Activated T-cell treated with anti-CD3 and anti-CD28 coated beads for 48 hours (primary cell): ENCODE data around the gene PFKFB3.
"Not testable (repeated sequence)": the region's sequence is repeated elsewhere in the genome, so short reads cannot be mapped to it uniquely, and the experiment has no call there.

Experiments
- DNase-seq: peaks from one replicate; pipeline ENCODE4 v3.0.0-alpha.2; 2020; ENCODE audit warnings: low read depth

Gene PFKFB3

GRCh38 chr10:6202098-6202683 is 541 bp upstream of the PFKFB3 start:
- no peak for DNase-seq

GRCh38 chr10:6203331-6204062 is 765 bp downstream of the PFKFB3 start:
- DNase-seq: peak; percentile 66

GRCh38 chr10:6204063-6204340 is 1.3 kb downstream of the PFKFB3 start:
- DNase-seq: peak; percentile 62

- DNase-seq: no peak
Observed at GRCh38 chr10:6204341-6205191, 1.8 kb downstream of the PFKFB3 start.

- not testable (repeated sequence) for DNase-seq
Observed at GRCh38 chr10:6206486-6206885, 3.8 kb downstream of the PFKFB3 start.

- DNase-seq: no peak
Observed at GRCh38 chr10:6207658-6208057, 4.9 kb downstream of the PFKFB3 start.

- no peak for DNase-seq
Observed at GRCh38 chr10:6208799-6209235, 6.1 kb downstream of the PFKFB3 start.

GRCh38 chr10:6211341-6211670 is 8.6 kb downstream of the PFKFB3 start:
- no peak for DNase-seq

- DNase-seq: no peak
Observed at GRCh38 chr10:6211671-6212635, 9.2 kb downstream of the PFKFB3 start.

GRCh38 chr10:6212806-6213205 is 10.1 kb downstream of the PFKFB3 start:
- no peak for DNase-seq

- DNase-seq: no peak
Observed at GRCh38 chr10:6213257-6213905, 10.6 kb downstream of the PFKFB3 start.

GRCh38 chr10:6213908-6214307 is 11.2 kb downstream of the PFKFB3 start:
- no peak for DNase-seq

- DNase-seq: no peak
Observed at GRCh38 chr10:6214612-6215011, 11.9 kb downstream of the PFKFB3 start.

GRCh38 chr10:6215241-6215640 is 12.5 kb downstream of the PFKFB3 start:
- no peak for DNase-seq

- no peak for DNase-seq
Observed at GRCh38 chr10:6215683-6216484, 13.2 kb downstream of the PFKFB3 start.

- DNase-seq: no peak
Observed at GRCh38 chr10:6216916-6217315, 14.2 kb downstream of the PFKFB3 start.

- no peak for DNase-seq
Observed at GRCh38 chr10:6217611-6218010, 14.9 kb downstream of the PFKFB3 start.

GRCh38 chr10:6218692-6219493 is 16.2 kb downstream of the PFKFB3 start:
- no peak for DNase-seq

GRCh38 chr10:6219494-6219836 is 16.7 kb downstream of the PFKFB3 start:
- DNase-seq: no peak
